H1 (cell line): Measurements from ENCODE around the gene CLEC14A. TPM values are rescaled to one million over a fixed set of nuclear protein-coding genes. Genes with fewer than 3 reads are reported as not detected.

Experiments used
- GABPA ChIP-seq: IDR thresholded peaks from 2 replicates; pipeline ENCODE4 v1.6.1; 2011; ENCODE audit warnings: mild to moderate bottlenecking, low read length, moderate library complexity, borderline replicate concordance; ENCODE audit not compliant: insufficient read depth
- polyA plus RNA-seq, 7 experiments: library from polyadenylated mRNA; depleted of rRNA in 3 of 7; stranded (reverse) in 5 of 7; unstranded in 2 of 7; fragments of >200 nt in 5 of 7; fragments of 200-250 nt in 2 of 7; gene quantifications; 1 replicate in 5 of 7; 2 replicates in 1 of 7; 4 replicates in 1 of 7; pipeline versions ENCODE4 v1.2.1 to v1.2.3, GENCODE V29; 2011 to 2013; ENCODE audit warnings: missing spikeins in 2 of 7, mixed read lengths in 2 of 7
- total RNA-seq: library from RNA; stranded (reverse); fragmentation: NEBNext Ultra II Directional; extraction: Animal tissue kit (Norgen Biotek cat#: 25700); gene quantifications from 2 replicates; pipeline ENCODE4 v1.2.1, GENCODE V29; 2021

CLEC14A gene
- total and polyA plus RNA-seq, 2 of the 8 experiments (the other 6 are each of a cell fraction or from before 2014, with no cell fraction given): 0.09 to 0.13 TPM

- TF ChIP-seq GABPA: no peak
Observed at GRCh38 chr14:38278035-38278434, 22.1 kb upstream of the CLEC14A start (continued).
